Panc1 (cell line): ENCODE data around the gene LSM14B. TPM values are rescaled to one million over a fixed set of nuclear protein-coding genes. Genes with fewer than 3 reads are reported as not detected.

ENCODE experiments used
- ATAC-seq: fragments of 200-7000 bp; cut with Tn5 transposase; 2 replicates; pipeline ENCODE4 v1.9.1; 2020; ENCODE audit warnings: mild to moderate bottlenecking, moderate library complexity
- BruUV-seq: library from RNA; stranded (reverse); fragments of 400-500 nt; replicated peaks from 2 replicates; lab custom pipeline; 2021; lab: Mats Ljungman, UMichigan
- CTCF ChIA-PET: fragments of 300-600 bp; sonication (Branson Sonifier 250); formaldehyde crosslinking; loops from one replicate; lab custom pipeline; 2022; ENCODE audit warnings: antibody characterized with exemption; lab: Charles Lee
- POLR2A ChIA-PET: fragments of 300-600 bp; sonication (Branson Sonifier 250); formaldehyde crosslinking; loops from one replicate; lab custom pipeline; 2022; ENCODE audit warnings: antibody characterized with exemption; lab: Charles Lee
- DNase-seq: peaks from one replicate; pipeline ENCODE4 v3.0.0-alpha.2; 2010; ENCODE audit warnings: low read depth, low spot score
- H3K27ac ChIP-seq: 2 replicates; pipeline ENCODE4 v1.5.1; 2011; ENCODE audit warnings: mild to moderate bottlenecking, low read length, inconsistent platforms
- H3K27me3 ChIP-seq: fragments of 200-500 bp; sonication (Bioruptor generic); 2 replicates; pipeline ENCODE4 v1.6.0; 2014; ENCODE audit warnings: low read length, inconsistent platforms; ENCODE audit not compliant: control insufficient read depth, insufficient read depth
- H3K36me3 ChIP-seq: fragments of 200-500 bp; sonication (Bioruptor generic); 2 replicates; pipeline ENCODE4 v1.5.1; 2014; ENCODE audit warnings: inconsistent platforms, mild to moderate bottlenecking, low read length, moderate library complexity; ENCODE audit not compliant: control insufficient read depth, insufficient read depth
- H3K4me1 ChIP-seq: 2 replicates; pipeline ENCODE4 v1.5.1; 2011; ENCODE audit warnings: inconsistent platforms, mild to moderate bottlenecking, low read length, moderate library complexity; ENCODE audit not compliant: control insufficient read depth, insufficient read depth
- H3K4me3 ChIP-seq, 2 experiments: 2 replicates each; pipeline ENCODE4 v1.5.1; 2011 to 2012; ENCODE audit warnings: low read depth in 2 of 2, low read length in 2 of 2, mild to moderate bottlenecking in 2 of 2, inconsistent platforms in 1 of 2, moderate library complexity in 1 of 2
- H3K9me3 ChIP-seq: fragments of 200-500 bp; sonication (Bioruptor generic); 2 replicates; pipeline ENCODE4 v1.5.1; 2014; ENCODE audit warnings: low read depth, mild to moderate bottlenecking, inconsistent platforms, low read length, moderate library complexity; ENCODE audit not compliant: control insufficient read depth, insufficient read depth
- POLR2AphosphoS5 ChIP-seq: IDR thresholded peaks from 2 replicates; pipeline ENCODE4 v1.6.1; 2012; ENCODE audit warnings: mild to moderate bottlenecking, low read depth, low read length, moderate library complexity
- SIN3A ChIP-seq: IDR thresholded peaks from 2 replicates; pipeline ENCODE4 v1.6.1; 2012; ENCODE audit warnings: low read depth, mild to moderate bottlenecking, low read length, moderate library complexity, borderline replicate concordance; ENCODE audit not compliant: insufficient read depth
- TCF7L2 ChIP-seq: IDR thresholded peaks from 2 replicates; pipeline ENCODE4 v1.6.1; 2011; ENCODE audit warnings: mild to moderate bottlenecking, low read depth, low read length, inconsistent platforms
- in situ Hi-C: cut with HindIII; loops from 2 replicates; pipeline ENCODE4 v1.10.0; 2016; ENCODE audit warnings: low sequenced_read_pairs, low pct_unique_long_range_greater_than_20kb
- intact Hi-C: fragments of 100-400 bp; cut with micrococcal nuclease; formaldehyde crosslinking; loops from one replicate; pipeline ENCODE4 v1.10.0; 2022; ENCODE audit not compliant: unreplicated experiment
- total RNA-seq: library from RNA; stranded (reverse); gene quantifications from one replicate; pipeline ENCODE4 v1.2.1, GENCODE V29; 2021; ENCODE audit not compliant: unreplicated experiment
- TF ChIP-seq, protein P1 (sequence below): fragments of 450-650 bp; IDR thresholded peaks from 2 replicates; pipeline ENCODE4 v1.5.1; 2017; ENCODE audit warnings: mild to moderate bottlenecking
- TF ChIP-seq, protein P2 (sequence below), 2 experiments: IDR thresholded peaks; 2 replicates each; pipeline ENCODE4 v1.6.1; 2011 to 2012; ENCODE audit warnings: low read depth in 2 of 2, control low read depth in 1 of 2, low read length in 1 of 2, mild to moderate bottlenecking in 1 of 2, moderate library complexity in 1 of 2; ENCODE audit not compliant: insufficient read depth in 1 of 2

Gene LSM14B
- total RNA-seq, 1 experiment from 2014 or later, result 52.2 TPM

GRCh38 chr20:62164879-62165761 lies 42.8 kb downstream of the LSM14B start:
- H3K4me1 ChIP-seq, result no peaks in the 10 kb centered on the region
- ChIA-PET POLR2A (no interaction called here), CTCF (no interaction called here)
- no peaks in the 10 kb centered on the region for H3K27me3 ChIP-seq
- no peak overlapping the region for H3K27ac ChIP-seq
- in situ Hi-C loops, result no loop called here
- no TSS peak for BruUV-seq
- H3K4me3 ChIP-seq, result no peak overlapping the region
- no peak for TF ChIP-seq TCF7L2
- TF ChIP-seq, protein P1, sequence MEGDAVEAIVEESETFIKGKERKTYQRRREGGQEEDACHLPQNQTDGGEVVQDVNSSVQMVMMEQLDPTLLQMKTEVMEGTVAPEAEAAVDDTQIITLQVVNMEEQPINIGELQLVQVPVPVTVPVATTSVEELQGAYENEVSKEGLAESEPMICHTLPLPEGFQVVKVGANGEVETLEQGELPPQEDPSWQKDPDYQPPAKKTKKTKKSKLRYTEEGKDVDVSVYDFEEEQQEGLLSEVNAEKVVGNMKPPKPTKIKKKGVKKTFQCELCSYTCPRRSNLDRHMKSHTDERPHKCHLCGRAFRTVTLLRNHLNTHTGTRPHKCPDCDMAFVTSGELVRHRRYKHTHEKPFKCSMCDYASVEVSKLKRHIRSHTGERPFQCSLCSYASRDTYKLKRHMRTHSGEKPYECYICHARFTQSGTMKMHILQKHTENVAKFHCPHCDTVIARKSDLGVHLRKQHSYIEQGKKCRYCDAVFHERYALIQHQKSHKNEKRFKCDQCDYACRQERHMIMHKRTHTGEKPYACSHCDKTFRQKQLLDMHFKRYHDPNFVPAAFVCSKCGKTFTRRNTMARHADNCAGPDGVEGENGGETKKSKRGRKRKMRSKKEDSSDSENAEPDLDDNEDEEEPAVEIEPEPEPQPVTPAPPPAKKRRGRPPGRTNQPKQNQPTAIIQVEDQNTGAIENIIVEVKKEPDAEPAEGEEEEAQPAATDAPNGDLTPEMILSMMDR, result no peak
- no peak for TF ChIP-seq POLR2AphosphoS5
- no peak for TF ChIP-seq SIN3A
- TF ChIP-seq, protein P2, sequence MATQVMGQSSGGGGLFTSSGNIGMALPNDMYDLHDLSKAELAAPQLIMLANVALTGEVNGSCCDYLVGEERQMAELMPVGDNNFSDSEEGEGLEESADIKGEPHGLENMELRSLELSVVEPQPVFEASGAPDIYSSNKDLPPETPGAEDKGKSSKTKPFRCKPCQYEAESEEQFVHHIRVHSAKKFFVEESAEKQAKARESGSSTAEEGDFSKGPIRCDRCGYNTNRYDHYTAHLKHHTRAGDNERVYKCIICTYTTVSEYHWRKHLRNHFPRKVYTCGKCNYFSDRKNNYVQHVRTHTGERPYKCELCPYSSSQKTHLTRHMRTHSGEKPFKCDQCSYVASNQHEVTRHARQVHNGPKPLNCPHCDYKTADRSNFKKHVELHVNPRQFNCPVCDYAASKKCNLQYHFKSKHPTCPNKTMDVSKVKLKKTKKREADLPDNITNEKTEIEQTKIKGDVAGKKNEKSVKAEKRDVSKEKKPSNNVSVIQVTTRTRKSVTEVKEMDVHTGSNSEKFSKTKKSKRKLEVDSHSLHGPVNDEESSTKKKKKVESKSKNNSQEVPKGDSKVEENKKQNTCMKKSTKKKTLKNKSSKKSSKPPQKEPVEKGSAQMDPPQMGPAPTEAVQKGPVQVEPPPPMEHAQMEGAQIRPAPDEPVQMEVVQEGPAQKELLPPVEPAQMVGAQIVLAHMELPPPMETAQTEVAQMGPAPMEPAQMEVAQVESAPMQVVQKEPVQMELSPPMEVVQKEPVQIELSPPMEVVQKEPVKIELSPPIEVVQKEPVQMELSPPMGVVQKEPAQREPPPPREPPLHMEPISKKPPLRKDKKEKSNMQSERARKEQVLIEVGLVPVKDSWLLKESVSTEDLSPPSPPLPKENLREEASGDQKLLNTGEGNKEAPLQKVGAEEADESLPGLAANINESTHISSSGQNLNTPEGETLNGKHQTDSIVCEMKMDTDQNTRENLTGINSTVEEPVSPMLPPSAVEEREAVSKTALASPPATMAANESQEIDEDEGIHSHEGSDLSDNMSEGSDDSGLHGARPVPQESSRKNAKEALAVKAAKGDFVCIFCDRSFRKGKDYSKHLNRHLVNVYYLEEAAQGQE (IDR thresholded peaks at IDR 0.05; ENCODE audit: insufficient read depth in 1 of 2, low read depth in 2 of 2, low read length in 1 of 2), result no peak
- no peaks in the 10 kb centered on the region for H3K9me3 ChIP-seq
- DNase-seq (no peak), ATAC-seq (no peak)
- intact Hi-C loops, result no loop called here
- H3K36me3 ChIP-seq, result no peaks in the 10 kb centered on the region; the same call in 1 of the 2 replicates

DNA sequence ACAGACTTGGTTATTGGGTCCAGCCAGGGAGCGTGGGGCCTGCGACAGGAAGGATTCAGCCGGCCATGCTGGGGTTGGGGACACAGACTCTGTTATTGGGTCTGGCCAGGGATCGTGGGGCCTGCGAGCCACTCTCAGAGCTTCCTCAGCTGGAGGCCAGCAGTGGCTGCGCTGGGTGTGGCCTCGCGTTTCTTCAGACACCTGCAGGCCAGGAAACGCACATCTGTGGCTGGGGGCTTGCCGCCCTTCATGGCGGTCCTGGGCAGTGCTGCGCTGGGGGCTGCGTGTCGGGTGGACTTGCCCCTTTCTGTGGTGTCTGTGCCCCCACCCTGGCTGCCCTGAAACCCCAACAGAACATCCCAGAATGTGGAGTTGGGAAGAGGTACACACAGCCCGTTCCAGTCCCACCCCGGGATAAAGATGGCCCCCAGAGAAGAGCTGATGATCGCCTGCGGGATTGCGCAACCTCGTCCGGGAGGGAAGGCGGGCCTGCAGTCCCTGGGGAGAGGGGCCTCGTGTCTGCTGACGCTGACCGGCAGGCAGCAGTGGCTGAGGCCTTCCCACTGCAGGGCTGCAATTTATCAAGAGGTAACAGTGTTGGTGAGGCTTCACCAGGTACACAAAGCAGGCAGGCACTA lies 43.6 kb downstream of the LSM14B start:
- no peak overlapping the region for H3K4me3 ChIP-seq
- no peaks in the 10 kb centered on the region for H3K27me3 ChIP-seq
- no peaks in the 10 kb centered on the region for H3K4me1 ChIP-seq
- H3K9me3 ChIP-seq, result no peaks in the 10 kb centered on the region
- ATAC-seq (no peak), DNase-seq (no peak)
- in situ Hi-C loops (no loop called here), intact Hi-C loops (no loop called here)
- CTCF ChIA-PET, result interaction anchor here (0.7 kb wide), 1 partner anchor 80 kb away, joined by 10 read pairs; no protein-coding TSS in a partner anchor
- no peak overlapping the region for H3K27ac ChIP-seq
- BruUV-seq, result no TSS peak
- TF ChIP-seq, protein P2 (IDR thresholded peaks at IDR 0.05; ENCODE audit: insufficient read depth in 1 of 2, low read depth in 2 of 2, low read length in 1 of 2), result no peak
- TF ChIP-seq TCF7L2, result no peak
- TF ChIP-seq, protein P1, result no peak
- no peak for TF ChIP-seq POLR2AphosphoS5
- no peak for TF ChIP-seq SIN3A
- POLR2A ChIA-PET, result no interaction called here
- no peaks in the 10 kb centered on the region; the same call in 1 of the 2 replicates for H3K36me3 ChIP-seq
